Gastroesophageal sphincter (tissue), 4 donors: ENCODE results near the gene GSTA4. TPM values are rescaled to one million over a fixed set of nuclear protein-coding genes. Genes with fewer than 3 reads are reported as not detected.

Experiments used
- ATAC-seq: fragments of 150-250 bp; one replicate; pipeline ENCODE4 v1.9.1; 2016; ENCODE audit warnings: mild to moderate bottlenecking, moderate library complexity
- H3K27ac ChIP-seq, 4 donors: fragments of 200-600 bp; sonication (generic) in 3 of 4; 1 replicate in 3 of 4; 2 replicates in 1 of 4; pipeline ENCODE4 v1.5.1; 2016 to 2019
- H3K27me3 ChIP-seq: fragments of 200-600 bp; sonication (generic); one replicate; pipeline ENCODE4 v1.5.1; 2019
- H3K36me3 ChIP-seq, 2 donors: fragments of 200-600 bp; sonication (generic); one replicate each; pipeline ENCODE4 v1.5.1; 2019; ENCODE audit warnings: control low read depth in 1 of 2
- H3K4me1 ChIP-seq, 3 donors: fragments of 200-600 bp; sonication (generic); 1 replicate in 2 of 3; 2 replicates in 1 of 3; pipeline ENCODE4 v1.5.1; 2016 to 2019; ENCODE audit warnings: control low read depth in 2 of 3
- H3K4me3 ChIP-seq, 2 donors: fragments of 200-600 bp; sonication (generic); one replicate each; pipeline ENCODE4 v1.5.1; 2019; ENCODE audit warnings: mild to moderate bottlenecking in 1 of 2, moderate library complexity in 1 of 2
- H3K9me3 ChIP-seq, 3 donors: fragments of 200-600 bp; sonication (generic); one replicate each; pipeline ENCODE4 v1.5.1; 2017 to 2019; ENCODE audit warnings: control low read depth in 2 of 3
- CTCF ChIP-seq, 4 experiments: fragments of 200-600 bp in 2 of 4; fragments of 450-650 bp in 2 of 4; sonication (generic) in 1 of 4; IDR thresholded peaks; one replicate each; pipeline ENCODE4 v1.5.1; 2017 to 2019; ENCODE audit warnings: antibody characterized with exemption in 4 of 4, mild to moderate bottlenecking in 2 of 4, moderate library complexity in 2 of 4
- EP300 ChIP-seq: sonication (generic); formaldehyde crosslinking; IDR thresholded peaks from one replicate; pipeline ENCODE4 v1.6.1; 2017; ENCODE audit warnings: antibody characterized with exemption, mild to moderate bottlenecking
- POLR2A ChIP-seq, 2 donors: fragments of 450-650 bp; IDR thresholded peaks; one replicate each; pipeline ENCODE4 v1.6.1; 2017; ENCODE audit warnings: antibody characterized with exemption in 2 of 2, mild to moderate bottlenecking in 2 of 2, moderate library complexity in 1 of 2
- POLR2AphosphoS5 ChIP-seq: sonication (generic); formaldehyde crosslinking; IDR thresholded peaks from one replicate; pipeline ENCODE4 v1.6.1; 2017; ENCODE audit warnings: antibody characterized with exemption
- WGBS, 2 donors: methylation state at CpG; one replicate each; pipeline ENCODE4 v1.1.5; 2018; ENCODE audit warnings: low coverage in 1 of 2; 5-methylcytosine and 5-hydroxymethylcytosine counted together
- total RNA-seq, 4 donors: library from RNA; depleted of rRNA; stranded (reverse); fragments of >200 nt; gene quantifications; one replicate each; pipeline ENCODE4 v1.1.0, GENCODE V29; 2016

The GSTA4 gene
- total RNA-seq, 4 donors from 2014 or later = 19.3 to 40.4 (median 26.9) TPM

- Histone ChIP-seq H3K4me1 (no peaks in the 10 kb centered on the region), H3K4me3 (no peak overlapping the region), H3K27ac (no peak overlapping the region), H3K36me3 (no peaks in the 10 kb centered on the region), H3K9me3 (no peaks in the 10 kb centered on the region), H3K27me3 (no peaks in the 10 kb centered on the region)
- 71 to 78% methylated on average over 3 of the region's 4 CpGs for WGBS, 2 donors
- ATAC-seq = no peak
- TF ChIP-seq POLR2A (IDR thresholded peaks at IDR 0.05) (no peak), POLR2AphosphoS5 (no peak), EP300 (no peak), CTCF (IDR thresholded peaks at IDR 0.05) (no peak)
These were observed 52.9 kb downstream of the GSTA4 start for GRCh38 chr6:52942221-52942620.

GRCh38 chr6:52937908-52938307, 57.2 kb downstream of the GSTA4 start:
- H3K36me3 ChIP-seq = no peaks in the 10 kb centered on the region
- H3K27me3 ChIP-seq = no peaks in the 10 kb centered on the region
- no peak for TF ChIP-seq POLR2AphosphoS5
- TF ChIP-seq EP300 = no peak
- no peak for TF ChIP-seq CTCF (IDR thresholded peaks at IDR 0.05)
- TF ChIP-seq POLR2A (IDR thresholded peaks at IDR 0.05) = no peak
- H3K4me3 ChIP-seq = no peak overlapping the region
- no peak overlapping the region for H3K27ac ChIP-seq
- no peaks in the 10 kb centered on the region for H3K9me3 ChIP-seq
- no peak for ATAC-seq
- 53 to 77% methylated on average over 2 of the region's 2 CpGs for WGBS, 2 donors
- H3K4me1 ChIP-seq = no peaks in the 10 kb centered on the region

GRCh38 chr6:52933778-52934177, 61.3 kb downstream of the GSTA4 start:
- Histone ChIP-seq H3K27me3 (no peaks in the 10 kb centered on the region), H3K4me1 (no peaks in the 10 kb centered on the region), H3K36me3 (no peaks in the 10 kb centered on the region), H3K27ac (no peak overlapping the region), H3K9me3 (no peaks in the 10 kb centered on the region), H3K4me3 (no peak overlapping the region)
- WGBS, 2 donors = 66 to 67% methylated on average over 1 to 2 of the region's 2 CpGs
- no peak for ATAC-seq
- no peak for TF ChIP-seq EP300
- TF ChIP-seq CTCF (IDR thresholded peaks at IDR 0.05) = no peak
- no peak for TF ChIP-seq POLR2A (IDR thresholded peaks at IDR 0.05)
- TF ChIP-seq POLR2AphosphoS5 = no peak

- peaks cover 0 to 6% (median 0%) of the 10 kb centered on the region in 3 donors for H3K4me1 ChIP-seq
- no peaks in the 10 kb centered on the region for H3K9me3 ChIP-seq
- no peak overlapping the region for H3K4me3 ChIP-seq
- WGBS, 2 donors = 72 to 80% methylated on average over 1 to 2 of the region's 2 CpGs
- H3K27me3 ChIP-seq = no peaks in the 10 kb centered on the region
- TF ChIP-seq POLR2AphosphoS5 (no peak), CTCF (IDR thresholded peaks at IDR 0.05) (no peak)
- ATAC-seq = no peak
- no peak overlapping the region for H3K27ac ChIP-seq
- no peaks in the 10 kb centered on the region for H3K36me3 ChIP-seq
These were observed 63.7 kb downstream of the GSTA4 start for GRCh38 chr6:52931351-52931750.

- no peak for ATAC-seq
- H3K4me3 ChIP-seq = no peak overlapping the region
- no peaks in the 10 kb centered on the region for H3K27me3 ChIP-seq
- no peaks in the 10 kb centered on the region for H3K9me3 ChIP-seq
- no peaks in the 10 kb centered on the region for H3K36me3 ChIP-seq
- peaks cover 0 to 13% (median 0%) of the 10 kb centered on the region in 3 donors for H3K4me1 ChIP-seq
- 82 to 84% methylated on average over 6 of the region's 6 CpGs for WGBS, 2 donors
- no peak overlapping the region for H3K27ac ChIP-seq
- TF ChIP-seq POLR2AphosphoS5 (no peak), POLR2A (IDR thresholded peaks at IDR 0.05) (no peak), EP300 (no peak), CTCF (IDR thresholded peaks at IDR 0.05) (no peak)
These were observed 65.5 kb downstream of the GSTA4 start for GRCh38 chr6:52929321-52930164.
